ENCODE data around the gene ACKR2. TPM values are rescaled to one million over a fixed set of nuclear protein-coding genes. Genes with fewer than 3 reads are reported as not detected.

ACKR2 gene
- total RNA-seq, 1 experiment from 2014 or later = not detected

DNA sequence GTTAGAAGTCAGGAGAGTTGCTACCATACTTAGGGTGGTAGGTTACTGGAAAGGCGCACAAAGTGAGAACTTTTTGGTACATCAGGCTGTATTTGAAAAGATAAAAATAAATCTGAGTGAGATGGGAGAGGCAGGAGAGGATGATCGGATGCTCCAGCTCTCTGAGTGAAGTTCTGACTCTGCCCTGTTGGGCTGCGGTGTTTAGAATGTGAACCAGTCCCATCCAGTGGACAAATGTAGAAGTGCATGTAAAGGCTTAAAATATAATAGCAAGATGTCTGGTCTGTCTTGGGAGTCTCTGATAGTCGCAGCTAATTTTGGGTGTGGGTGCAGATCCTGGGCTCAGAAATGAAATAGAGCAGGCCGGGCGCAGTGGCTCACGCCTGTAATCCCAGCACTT lies 30.4 kb downstream of the ACKR2 start:
- H3K4me1 Mint-ChIP-seq = peaks cover 11 to 13% of the 10 kb centered on the region in 2 experiments
- Histone ChIP-seq H3K9me3 (ENCODE audit: control insufficient read depth, low read depth, low read length) (no peaks in the 10 kb centered on the region), H2BK15ac (ENCODE audit: low read depth, low read length) (no peak overlapping the region), H3K27me3 (ENCODE audit: insufficient read depth, low read length) (no peaks in the 10 kb centered on the region), H3K27ac (ENCODE audit: insufficient read length, low read depth, low read length) (no peak overlapping the region), H3K14ac (ENCODE audit: insufficient read depth, low read length) (no peak overlapping the region), H2BK20ac (ENCODE audit: low read depth, low read length, poor library complexity, severe bottlenecking) (no peak overlapping the region), H3K4ac (ENCODE audit: low read depth, low read length) (no peak overlapping the region), H2BK5ac (ENCODE audit: insufficient read length, low read length) (no peak overlapping the region), H2BK12ac (ENCODE audit: insufficient read length, low read depth, low read length) (no peak overlapping the region), H4K8ac (replicated peaks; ENCODE audit: insufficient read length, low read depth, low read length) (no peak overlapping the region), H2AK5ac (ENCODE audit: insufficient read length, low read length) (no peak overlapping the region), H2AFZ (ENCODE audit: low read length) (no peak overlapping the region), H3K9ac (ENCODE audit: extremely low read depth, insufficient read length, low read length) (no peak overlapping the region), H3K4me1 (ENCODE audit: insufficient read depth, low read length) (peaks cover 3% of the 10 kb centered on the region; the same call in 1 of the 2 replicates), H3K79me1 (ENCODE audit: insufficient read depth, low read depth, low read length, poor library complexity, severe bottlenecking) (no peaks in the 10 kb centered on the region), H3K23ac (ENCODE audit: insufficient read length, low read depth, low read length) (no peak overlapping the region), H4K91ac (ENCODE audit: insufficient read length, low read depth, low read length) (no peak overlapping the region), H3K23me2 (ENCODE audit: insufficient read length, low read depth, low read length, poor library complexity, severe bottlenecking) (no peaks in the 10 kb centered on the region), H3K56ac (ENCODE audit: insufficient read length, low read depth, low read length) (no peak overlapping the region), H4K20me1 (ENCODE audit: control insufficient read depth, insufficient read depth, insufficient read length) (no peaks in the 10 kb centered on the region), H3K79me2 (ENCODE audit: insufficient read depth, low read length) (no peaks in the 10 kb centered on the region), H3T11ph (ENCODE audit: low read length) (no peak overlapping the region), H3K4me2 (ENCODE audit: insufficient read depth, insufficient read length, low read length) (no peak overlapping the region), H4K5ac (ENCODE audit: insufficient read length, low read depth, low read length) (no peak overlapping the region), H2BK120ac (ENCODE audit: low read depth, low read length, poor library complexity, severe bottlenecking) (no peak overlapping the region), H3K18ac (ENCODE audit: insufficient read length, low read depth, low read length) (no peak overlapping the region)
- no CpG with 5 or more reads among the region's 7 CpGs for WGBS (ENCODE audit: extremely low coverage, insufficient read length, low lambda C conversion rate)
- peaks cover 8% of the 10 kb centered on the region for H3K27me3 Mint-ChIP-seq (ENCODE audit: low read depth)
- no peak overlapping the region; a peak in 1 of 5 replicates for H3K4me3 Mint-ChIP-seq
- DNase-seq = peak; percentile 42
- TF ChIP-seq CTCF (conservative IDR thresholded peaks at IDR 0.05) = peak; percentile 66
- no peaks in the 10 kb centered on the region for H3K36me3 Mint-ChIP-seq (ENCODE audit: insufficient read depth in 1 of 3, low read depth in 3 of 3)
- no peaks in the 10 kb centered on the region for H3K9me3 Mint-ChIP-seq
- no peak overlapping the region; a peak in 1 of 7 replicates for H3K27ac Mint-ChIP-seq
